ENCODE measurements around the gene CLDN6. TPM values are rescaled to one million over a fixed set of nuclear protein-coding genes. Genes with fewer than 3 reads are reported as not detected.

The CLDN6 gene
- total and polyA plus RNA-seq, 2 of the 13 experiments (the other 11 are each of a cell fraction or from before 2014, with no cell fraction given): 5.9 to 7.6 TPM

DNA sequence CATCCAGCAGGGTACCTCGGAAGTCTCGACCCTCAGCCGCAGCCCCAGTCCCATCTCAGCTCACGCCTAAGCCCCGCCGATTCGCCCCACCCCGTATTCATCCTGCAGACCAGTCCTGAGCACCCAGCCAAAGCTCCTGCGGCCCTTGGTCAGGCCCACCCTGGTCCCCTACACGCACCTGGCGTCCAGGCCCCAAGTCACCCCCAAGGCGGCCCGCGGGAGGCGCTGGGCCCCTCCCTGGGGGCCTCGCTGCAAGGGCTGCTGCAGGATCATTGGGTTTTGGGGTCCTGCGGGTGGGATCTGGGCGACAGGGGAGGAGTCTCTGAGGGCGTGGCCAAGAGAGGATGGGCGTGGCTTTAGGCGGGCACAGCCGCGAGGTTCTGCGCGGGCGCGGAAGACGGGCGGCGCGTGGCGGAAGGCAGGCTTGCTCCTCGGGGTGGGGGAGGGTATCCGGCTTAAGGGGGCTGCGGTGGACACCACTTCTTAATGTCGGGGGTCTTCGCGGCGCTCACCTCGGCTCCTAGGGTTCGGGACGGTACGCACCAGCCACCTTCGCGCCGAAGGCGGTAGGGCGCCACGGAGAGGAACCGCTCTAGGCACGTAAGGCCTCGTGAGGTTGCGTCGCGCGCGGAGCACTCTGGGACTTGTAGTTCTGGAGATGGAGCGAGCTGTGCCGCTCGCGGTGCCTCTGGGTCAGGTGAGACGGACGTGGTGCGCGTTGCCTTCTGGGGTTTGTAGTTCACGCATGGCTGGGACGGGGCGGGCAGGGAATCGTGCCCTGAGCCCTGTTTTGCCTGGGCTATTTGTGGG lies 5.9 kb upstream of the CLDN6 start, which contains the start of the genes HCFC1R1 and THOC6 (continued):
- TF ChIP-seq, protein P1, sequence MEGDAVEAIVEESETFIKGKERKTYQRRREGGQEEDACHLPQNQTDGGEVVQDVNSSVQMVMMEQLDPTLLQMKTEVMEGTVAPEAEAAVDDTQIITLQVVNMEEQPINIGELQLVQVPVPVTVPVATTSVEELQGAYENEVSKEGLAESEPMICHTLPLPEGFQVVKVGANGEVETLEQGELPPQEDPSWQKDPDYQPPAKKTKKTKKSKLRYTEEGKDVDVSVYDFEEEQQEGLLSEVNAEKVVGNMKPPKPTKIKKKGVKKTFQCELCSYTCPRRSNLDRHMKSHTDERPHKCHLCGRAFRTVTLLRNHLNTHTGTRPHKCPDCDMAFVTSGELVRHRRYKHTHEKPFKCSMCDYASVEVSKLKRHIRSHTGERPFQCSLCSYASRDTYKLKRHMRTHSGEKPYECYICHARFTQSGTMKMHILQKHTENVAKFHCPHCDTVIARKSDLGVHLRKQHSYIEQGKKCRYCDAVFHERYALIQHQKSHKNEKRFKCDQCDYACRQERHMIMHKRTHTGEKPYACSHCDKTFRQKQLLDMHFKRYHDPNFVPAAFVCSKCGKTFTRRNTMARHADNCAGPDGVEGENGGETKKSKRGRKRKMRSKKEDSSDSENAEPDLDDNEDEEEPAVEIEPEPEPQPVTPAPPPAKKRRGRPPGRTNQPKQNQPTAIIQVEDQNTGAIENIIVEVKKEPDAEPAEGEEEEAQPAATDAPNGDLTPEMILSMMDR (CRISPR knock-in tag; IDR thresholded peaks at IDR 0.05): peak; percentile 42; the same call in 1 of the 2 replicates
- TF ChIP-seq SALL2 (CRISPR knock-in tag; IDR thresholded peaks at IDR 0.05) (no peak), MTA3 (CRISPR knock-in tag; IDR thresholded peaks at IDR 0.05) (no peak), ZNF451 (CRISPR knock-in tag; IDR thresholded peaks at IDR 0.05) (0 out of 2 replicates have a peak, but pooled peaks have one; percentile 37), ZNF468 (CRISPR knock-in tag; IDR thresholded peaks at IDR 0.05) (no peak), NFE2L1 (CRISPR knock-in tag; IDR thresholded peaks at IDR 0.05; ENCODE audit: borderline replicate concordance) (no peak), ZSCAN20 (CRISPR knock-in tag; IDR thresholded peaks at IDR 0.05; ENCODE audit: borderline replicate concordance) (no peak), ZBTB42 (CRISPR knock-in tag; IDR thresholded peaks at IDR 0.05) (no peak), ZKSCAN5 (CRISPR knock-in tag; IDR thresholded peaks at IDR 0.05) (peak; percentile 14; the same call in 1 of the 2 replicates), U2AF2 (IDR thresholded peaks at IDR 0.05; ENCODE audit: low read depth, low read length) (no peak), SMAD1 (CRISPR knock-in tag; IDR thresholded peaks at IDR 0.05; ENCODE audit: borderline replicate concordance, low read depth) (0 out of 2 replicates have a peak, but pooled peaks have one; percentile 65), ZFP37 (CRISPR knock-in tag; IDR thresholded peaks at IDR 0.05; ENCODE audit: borderline replicate concordance) (0 out of 2 replicates have a peak, but pooled peaks have one; percentile 8), TAF15 (IDR thresholded peaks at IDR 0.05; ENCODE audit: low read depth, low read length, poor library complexity, severe bottlenecking) (peak; percentile 97), ZNF121 (CRISPR knock-in tag; IDR thresholded peaks at IDR 0.05) (0 out of 2 replicates have a peak, but pooled peaks have one; percentile 39)
- TF ChIP-seq, protein P2, sequence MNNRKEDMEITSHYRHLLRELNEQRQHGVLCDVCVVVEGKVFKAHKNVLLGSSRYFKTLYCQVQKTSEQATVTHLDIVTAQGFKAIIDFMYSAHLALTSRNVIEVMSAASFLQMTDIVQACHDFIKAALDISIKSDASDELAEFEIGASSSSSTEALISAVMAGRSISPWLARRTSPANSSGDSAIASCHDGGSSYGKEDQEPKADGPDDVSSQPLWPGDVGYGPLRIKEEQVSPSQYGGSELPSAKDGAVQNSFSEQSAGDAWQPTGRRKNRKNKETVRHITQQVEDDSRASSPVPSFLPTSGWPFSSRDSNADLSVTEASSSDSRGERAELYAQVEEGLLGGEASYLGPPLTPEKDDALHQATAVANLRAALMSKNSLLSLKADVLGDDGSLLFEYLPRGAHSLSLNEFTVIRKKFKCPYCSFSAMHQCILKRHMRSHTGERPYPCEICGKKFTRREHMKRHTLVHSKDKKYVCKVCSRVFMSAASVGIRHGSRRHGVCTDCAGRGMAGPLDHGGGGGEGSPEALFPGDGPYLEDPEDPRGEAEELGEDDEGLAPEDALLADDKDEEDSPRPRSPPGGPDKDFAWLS (CRISPR knock-in tag; IDR thresholded peaks at IDR 0.05; ENCODE audit: borderline replicate concordance): no peak
- TF ChIP-seq, protein P3, sequence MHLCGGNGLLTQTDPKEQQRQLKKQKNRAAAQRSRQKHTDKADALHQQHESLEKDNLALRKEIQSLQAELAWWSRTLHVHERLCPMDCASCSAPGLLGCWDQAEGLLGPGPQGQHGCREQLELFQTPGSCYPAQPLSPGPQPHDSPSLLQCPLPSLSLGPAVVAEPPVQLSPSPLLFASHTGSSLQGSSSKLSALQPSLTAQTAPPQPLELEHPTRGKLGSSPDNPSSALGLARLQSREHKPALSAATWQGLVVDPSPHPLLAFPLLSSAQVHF (CRISPR knock-in tag; IDR thresholded peaks at IDR 0.05): no peak
- TF ChIP-seq, protein P4, sequence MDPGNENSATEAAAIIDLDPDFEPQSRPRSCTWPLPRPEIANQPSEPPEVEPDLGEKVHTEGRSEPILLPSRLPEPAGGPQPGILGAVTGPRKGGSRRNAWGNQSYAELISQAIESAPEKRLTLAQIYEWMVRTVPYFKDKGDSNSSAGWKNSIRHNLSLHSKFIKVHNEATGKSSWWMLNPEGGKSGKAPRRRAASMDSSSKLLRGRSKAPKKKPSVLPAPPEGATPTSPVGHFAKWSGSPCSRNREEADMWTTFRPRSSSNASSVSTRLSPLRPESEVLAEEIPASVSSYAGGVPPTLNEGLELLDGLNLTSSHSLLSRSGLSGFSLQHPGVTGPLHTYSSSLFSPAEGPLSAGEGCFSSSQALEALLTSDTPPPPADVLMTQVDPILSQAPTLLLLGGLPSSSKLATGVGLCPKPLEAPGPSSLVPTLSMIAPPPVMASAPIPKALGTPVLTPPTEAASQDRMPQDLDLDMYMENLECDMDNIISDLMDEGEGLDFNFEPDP (CRISPR knock-in tag; conservative IDR thresholded peaks at IDR 0.05): no peak
- TF ChIP-seq, protein P5, sequence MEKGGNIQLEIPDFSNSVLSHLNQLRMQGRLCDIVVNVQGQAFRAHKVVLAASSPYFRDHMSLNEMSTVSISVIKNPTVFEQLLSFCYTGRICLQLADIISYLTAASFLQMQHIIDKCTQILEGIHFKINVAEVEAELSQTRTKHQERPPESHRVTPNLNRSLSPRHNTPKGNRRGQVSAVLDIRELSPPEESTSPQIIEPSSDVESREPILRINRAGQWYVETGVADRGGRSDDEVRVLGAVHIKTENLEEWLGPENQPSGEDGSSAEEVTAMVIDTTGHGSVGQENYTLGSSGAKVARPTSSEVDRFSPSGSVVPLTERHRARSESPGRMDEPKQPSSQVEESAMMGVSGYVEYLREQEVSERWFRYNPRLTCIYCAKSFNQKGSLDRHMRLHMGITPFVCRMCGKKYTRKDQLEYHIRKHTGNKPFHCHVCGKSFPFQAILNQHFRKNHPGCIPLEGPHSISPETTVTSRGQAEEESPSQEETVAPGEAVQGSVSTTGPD (CRISPR knock-in tag; IDR thresholded peaks at IDR 0.05): no peak
- TF ChIP-seq, protein P6, sequence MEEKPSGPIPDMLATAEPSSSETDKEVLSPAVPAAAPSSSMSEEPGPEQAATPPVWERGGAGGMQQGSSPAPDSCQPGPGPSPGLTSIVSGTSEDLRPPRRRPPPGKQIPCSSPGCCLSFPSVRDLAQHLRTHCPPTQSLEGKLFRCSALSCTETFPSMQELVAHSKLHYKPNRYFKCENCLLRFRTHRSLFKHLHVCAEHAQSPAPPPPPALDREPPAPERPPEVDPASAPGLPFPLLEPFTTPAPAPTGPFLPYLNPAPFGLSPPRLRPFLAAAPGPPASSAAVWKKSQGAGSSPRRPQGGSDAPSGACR (CRISPR knock-in tag; IDR thresholded peaks at IDR 0.05): no peak
